ENCODE measurements around the gene SYDE2.

DNA sequence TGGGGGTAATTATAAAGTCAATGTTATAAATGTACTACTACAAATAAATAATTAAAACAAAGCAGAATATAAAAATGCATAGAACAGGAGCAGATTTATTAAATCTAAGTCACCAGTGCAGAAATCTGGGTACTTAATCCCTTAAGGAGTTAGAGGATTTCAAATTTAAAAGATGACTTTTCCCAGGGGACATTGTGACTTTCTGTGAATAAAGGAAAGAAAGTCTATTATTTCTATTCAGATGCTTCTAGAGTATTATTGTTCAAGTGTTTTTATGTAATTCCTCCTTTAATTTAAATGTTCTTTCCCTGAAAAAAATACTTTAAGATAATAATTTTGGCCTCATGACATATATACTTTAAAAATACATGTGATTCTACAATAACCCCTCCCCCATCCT, 43.4 kb downstream of the SYDE2 start:
- TF ChIP-seq, protein P1, sequence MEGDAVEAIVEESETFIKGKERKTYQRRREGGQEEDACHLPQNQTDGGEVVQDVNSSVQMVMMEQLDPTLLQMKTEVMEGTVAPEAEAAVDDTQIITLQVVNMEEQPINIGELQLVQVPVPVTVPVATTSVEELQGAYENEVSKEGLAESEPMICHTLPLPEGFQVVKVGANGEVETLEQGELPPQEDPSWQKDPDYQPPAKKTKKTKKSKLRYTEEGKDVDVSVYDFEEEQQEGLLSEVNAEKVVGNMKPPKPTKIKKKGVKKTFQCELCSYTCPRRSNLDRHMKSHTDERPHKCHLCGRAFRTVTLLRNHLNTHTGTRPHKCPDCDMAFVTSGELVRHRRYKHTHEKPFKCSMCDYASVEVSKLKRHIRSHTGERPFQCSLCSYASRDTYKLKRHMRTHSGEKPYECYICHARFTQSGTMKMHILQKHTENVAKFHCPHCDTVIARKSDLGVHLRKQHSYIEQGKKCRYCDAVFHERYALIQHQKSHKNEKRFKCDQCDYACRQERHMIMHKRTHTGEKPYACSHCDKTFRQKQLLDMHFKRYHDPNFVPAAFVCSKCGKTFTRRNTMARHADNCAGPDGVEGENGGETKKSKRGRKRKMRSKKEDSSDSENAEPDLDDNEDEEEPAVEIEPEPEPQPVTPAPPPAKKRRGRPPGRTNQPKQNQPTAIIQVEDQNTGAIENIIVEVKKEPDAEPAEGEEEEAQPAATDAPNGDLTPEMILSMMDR (IDR thresholded peaks at IDR 0.05): no peak
- no peak for TF ChIP-seq POLR2A (IDR thresholded peaks at IDR 0.05; ENCODE audit: low read depth)
- no peak for TF ChIP-seq POLR2AphosphoS5 (IDR thresholded peaks at IDR 0.05)
- no peak for TF ChIP-seq EP300 (IDR thresholded peaks at IDR 0.05)
